Smooth muscle cell of the coronary artery (primary cell): ENCODE measurements around the gene CD200R1. TPM values are rescaled to one million over a fixed set of nuclear protein-coding genes. Genes with fewer than 3 reads are reported as not detected.

ENCODE experiments used
- total RNA-seq: library from RNA; depleted of rRNA; stranded (reverse); fragments of >200 nt; gene quantifications from 2 replicates; pipeline ENCODE4 v1.2.3, GENCODE V29; 2014; ENCODE audit warnings: low replicate concordance

The CD200R1 gene
- 0.08 TPM in 1 of 2 replicates, not detected in the other for total RNA-seq

GRCh38 chr3:112974894-112975293, at the start of gene CD200R1:
Gene CD200R1 (minus strand): TSS chr3:112975103. CDS start chr3:112974857, 246 bp downstream.

GRCh38 chr3:112990672-112991602, 16.0 kb upstream of the CD200R1 start, which contains the start of gene GTPBP8:
Gene GTPBP8 (plus strand): TSS chr3:112990984. CDS start chr3:112991000, 16 bp downstream.

Other genes with a start within 250 kb of the CD200R1 start
- not detected in 2 replicates for gene CD200R1L, start 128.2 kb downstream of the CD200R1 start, total RNA-seq
- 12.2 and 37.7 TPM in 2 replicates for gene GTPBP8, start 15.9 kb upstream of the CD200R1 start, total RNA-seq
- gene BOC, start 236.5 kb upstream of the CD200R1 start, total RNA-seq = 0.38 and 19.7 TPM in 2 replicates